ENCODE data around the gene NAP1L4. TPM values are rescaled to one million over a fixed set of nuclear protein-coding genes. Genes with fewer than 3 reads are reported as not detected.

The NAP1L4 gene
- total and polyA plus RNA-seq, 2 of the 8 experiments (the other 6 are each of a cell fraction or from before 2014, with no cell fraction given) = 75.8 to 194 TPM

DNA sequence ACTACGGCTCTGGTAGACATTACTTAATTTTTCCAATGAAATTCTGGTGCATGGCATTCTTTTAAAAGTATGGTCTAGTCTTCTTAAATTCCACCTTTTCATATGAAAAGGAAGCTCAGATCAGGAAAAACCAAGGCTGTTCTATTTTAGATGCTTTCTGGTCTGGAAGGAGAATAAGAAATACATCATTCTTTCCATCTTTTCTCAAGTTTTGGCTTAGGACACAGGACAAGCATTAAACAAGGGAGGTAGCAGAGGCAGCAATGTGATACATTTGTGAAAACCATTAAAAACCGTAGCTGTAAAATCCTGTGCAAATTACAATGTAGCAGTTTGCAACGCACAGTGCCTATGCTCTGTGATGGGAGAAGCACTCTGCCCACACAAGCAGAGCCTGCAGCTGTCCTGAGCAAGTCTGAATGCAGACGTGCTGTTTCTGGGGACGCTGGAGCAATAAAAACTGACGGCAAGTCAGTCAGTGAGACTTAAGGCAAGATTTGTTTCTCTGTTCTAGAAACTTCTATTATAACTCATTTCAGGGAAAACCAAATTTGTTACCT lies 23.7 kb downstream of the NAP1L4 start:
- H3K27me3 ChIP-seq (replicated peaks in 1 of 4; ENCODE audit: control insufficient read depth in 3 of 4, extremely low read depth in 1 of 4, insufficient read depth in 3 of 4, low read length in 3 of 4) = no peaks in the 10 kb centered on the region
- no peak overlapping the region for H2BK12ac ChIP-seq (ENCODE audit: low read depth, low read length)
- no peak overlapping the region for H2AFZ ChIP-seq (ENCODE audit: low read length)
- peaks cover 3 to 43% of the 10 kb centered on the region in 2 experiments; a peak in 3 of 4 replicates for H3K79me2 ChIP-seq (ENCODE audit: control insufficient read depth in 1 of 2, insufficient read depth in 2 of 2, low read length in 2 of 2)
- WGBS, 2 experiments (ENCODE audit: extremely low coverage in 1 of 2, insufficient coverage in 1 of 2, insufficient read length in 1 of 2, insufficient replicate concordance in 2 of 2, low coverage in 1 of 2, low lambda C conversion rate in 2 of 2, missing lambda C conversion rate in 1 of 2) = 89% methylated on average over 6 of the region's 6 CpGs; no CpG with 5 or more reads in 1 of the 2 experiments
- H4K5ac ChIP-seq (ENCODE audit: insufficient read length, low read depth, low read length) = no peak overlapping the region
- H3K36me3 ChIP-seq (ENCODE audit: control insufficient read depth in 2 of 4, insufficient read depth in 4 of 4, low read length in 3 of 4) = peaks cover 52 to 97% (median 81%) of the 10 kb centered on the region in 4 experiments
- H4K8ac ChIP-seq (ENCODE audit: extremely low read depth, insufficient read depth, low read length) = no peak overlapping the region
- DNase-seq (ENCODE audit: low read depth in 1 of 2, low spot score in 2 of 2) (no peak), FAIRE-seq (no peak)
- no peaks in the 10 kb centered on the region for H3K9me3 ChIP-seq (ENCODE audit: insufficient read depth in 2 of 2, low read depth in 1 of 2, low read length in 1 of 2)
- H4K20me1 ChIP-seq (replicated peaks in 1 of 2; ENCODE audit: control insufficient read depth in 1 of 2, insufficient read depth in 2 of 2, low read length in 2 of 2) = peaks cover 13 to 27% of the 10 kb centered on the region in 2 experiments
- no peak overlapping the region for H3K4me2 ChIP-seq (ENCODE audit: insufficient read depth in 1 of 2, low read depth in 2 of 2, low read length in 2 of 2)
- no peaks in the 10 kb centered on the region for H3K4me1 ChIP-seq (replicated peaks in 1 of 4; ENCODE audit: control insufficient read depth in 3 of 4, insufficient read depth in 4 of 4, low read length in 3 of 4)
- CTCF ChIA-PET (ENCODE audit: partially characterized antibody) = interaction anchor here (0.6 to 1.6 kb wide), 10 partner anchors 10 to 435 kb away, joined by 3 to 7 read pairs (median 3); no protein-coding TSS in a partner anchor
- H3K9ac ChIP-seq (replicated peaks in 1 of 4; ENCODE audit: extremely low read depth in 1 of 4, low read depth in 3 of 4, low read length in 3 of 4) = no peak overlapping the region
- H3K4me3 ChIP-seq (ENCODE audit: extremely low read depth in 1 of 4, insufficient read depth in 2 of 4, low read depth in 3 of 4, low read length in 4 of 4) = no peak overlapping the region
- H3K79me1 ChIP-seq (ENCODE audit: low read depth, low read length) = peaks cover 4% of the 10 kb centered on the region
- H3K4ac ChIP-seq (replicated peaks; ENCODE audit: insufficient read length, low read depth, low read length) = no peak overlapping the region
- H3K18ac ChIP-seq (ENCODE audit: extremely low read depth, low read length) = no peak overlapping the region
- H3K14ac ChIP-seq (ENCODE audit: insufficient read length) = no peak overlapping the region
- H3K23ac ChIP-seq (ENCODE audit: insufficient read length) = no peak overlapping the region
- no peak overlapping the region for H2BK15ac ChIP-seq (ENCODE audit: low read length)
- H2BK5ac ChIP-seq (ENCODE audit: low read depth, low read length) = no peak overlapping the region
- no peak overlapping the region for H3K27ac ChIP-seq (ENCODE audit: low read depth, low read length)
- H3K56ac ChIP-seq (replicated peaks; ENCODE audit: insufficient read length, low read depth, low read length) = no peak overlapping the region
- H2BK20ac ChIP-seq (ENCODE audit: low read length) = no peak overlapping the region
- H2BK120ac ChIP-seq (replicated peaks; ENCODE audit: low read depth, low read length) = no peak overlapping the region
- POLR2A ChIA-PET (ENCODE audit: partially characterized antibody) = interaction anchor here (0.8 to 1.7 kb wide), 3 partner anchors 10 to 30 kb away, joined by 3 to 4 read pairs (median 4); no protein-coding TSS in a partner anchor
- no peaks in the 10 kb centered on the region for H3K23me2 ChIP-seq (ENCODE audit: low read depth, low read length)
- H4K91ac ChIP-seq (replicated peaks; ENCODE audit: insufficient read length, low read length) = no peak overlapping the region
- TF ChIP-seq NANOG (IDR thresholded peaks at IDR 0.05; ENCODE audit: insufficient read depth, low read depth, low read length, poor library complexity, severe bottlenecking) (no peak), NRF1 (IDR thresholded peaks at IDR 0.05; ENCODE audit: low read depth, low read length) (no peak), CHD1 (IDR thresholded peaks at IDR 0.05; ENCODE audit: low read depth, low read length) (no peak), SUZ12 (IDR thresholded peaks at IDR 0.05; ENCODE audit: low read length) (no peak), SP2 (IDR thresholded peaks at IDR 0.05; ENCODE audit: low read length) (no peak), TAF7 (optimal IDR thresholded peaks at IDR 0.05; ENCODE audit: borderline replicate concordance, low read depth, low read length) (no peak), ZNF274 (IDR thresholded peaks at IDR 0.05; ENCODE audit: borderline replicate concordance, extremely low read depth, low read length) (no peak)
- H2AK5ac ChIP-seq (ENCODE audit: low read depth, low read length) = no peak overlapping the region

All from H1 (cell line).